VCaP (cell line): ENCODE results near the gene LCN10.

ENCODE experiments used
- H3K27ac ChIP-seq: fragments of 450-650 bp; 2 replicates; pipeline ENCODE4 v1.5.1; 2017
- CTCF ChIP-seq: fragments of 450-650 bp; conservative IDR thresholded peaks from 2 replicates; pipeline ENCODE4 v1.5.1; 2017; ENCODE audit warnings: mild to moderate bottlenecking, moderate library complexity

Gene LCN10

DNA sequence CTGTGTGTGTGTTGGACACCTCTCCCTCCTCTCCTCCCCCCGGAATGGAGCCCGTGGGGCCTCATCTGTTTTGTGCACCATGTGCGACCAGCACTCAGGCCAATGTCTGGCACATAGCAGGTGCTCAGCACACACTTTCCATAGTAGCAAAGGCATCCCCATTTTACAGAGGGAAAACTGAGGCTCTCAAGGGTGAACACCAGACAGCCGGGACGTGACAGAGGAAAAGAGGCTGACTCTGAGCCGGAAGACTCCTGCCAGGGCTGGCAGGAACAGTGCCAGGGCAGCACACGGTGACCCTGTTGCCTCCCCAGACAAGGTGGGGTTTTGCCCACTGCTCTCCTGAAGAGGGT lies 53.7 kb downstream of the LCN10 start:
- no peak for TF ChIP-seq CTCF
- H3K27ac ChIP-seq, result no peak overlapping the region; the same call in 1 of the 2 replicates

- no peak for TF ChIP-seq CTCF
- H3K27ac ChIP-seq, result peak overlapping the region; percentile 83; the same call in 1 of the 2 replicates
These were observed 54.2 kb downstream of the LCN10 start for GRCh38 chr9:136688274-136689107.
